ENCODE data around the gene PFKFB2.

The PFKFB2 gene

GRCh38 chr1:207091200-207091908, 38.3 kb downstream of the PFKFB2 start:
- DNase-seq (ENCODE audit: low read depth) = no peak

GRCh38 chr1:207093944-207094343, 40.9 kb downstream of the PFKFB2 start:
- no peak for TF ChIP-seq CTCF (IDR thresholded peaks at IDR 0.05; ENCODE audit: control insufficient read depth, insufficient read depth, low read depth, low read length, missing control alignments)
- H3K4me3 ChIP-seq (ENCODE audit: control insufficient read depth, low read depth, low read length) = no peak overlapping the region
- DNase-seq (ENCODE audit: low read depth) = no peak

More at GRCh38 chr1:207091200-207091908, 38.3 kb downstream of the PFKFB2 start:
- TF ChIP-seq CTCF (IDR thresholded peaks at IDR 0.05; ENCODE audit: control insufficient read depth, insufficient read depth, low read depth, low read length, missing control alignments) = no peak
- H3K4me3 ChIP-seq (ENCODE audit: control insufficient read depth, low read depth, low read length) = no peak overlapping the region

GRCh38 chr1:207097871-207098324, 44.8 kb downstream of the PFKFB2 start:
- no peak for TF ChIP-seq CTCF (IDR thresholded peaks at IDR 0.05; ENCODE audit: control insufficient read depth, insufficient read depth, low read depth, low read length, missing control alignments)

GRCh38 chr1:207101720-207102119, 48.6 kb downstream of the PFKFB2 start:
- no peak for DNase-seq (ENCODE audit: low read depth)
- no peak for TF ChIP-seq CTCF (IDR thresholded peaks at IDR 0.05; ENCODE audit: control insufficient read depth, insufficient read depth, low read depth, low read length, missing control alignments)
- no peak overlapping the region for H3K4me3 ChIP-seq (ENCODE audit: control insufficient read depth, low read depth, low read length)

More at GRCh38 chr1:207097871-207098324, 44.8 kb downstream of the PFKFB2 start:
- H3K4me3 ChIP-seq (ENCODE audit: control insufficient read depth, low read depth, low read length) = no peak overlapping the region
- DNase-seq (ENCODE audit: low read depth) = no peak

GRCh38 chr1:207102146-207102545, 49.1 kb downstream of the PFKFB2 start:
- TF ChIP-seq CTCF (IDR thresholded peaks at IDR 0.05; ENCODE audit: control insufficient read depth, insufficient read depth, low read depth, low read length, missing control alignments) = no peak
- no peak for DNase-seq (ENCODE audit: low read depth)

GRCh38 chr1:207102659-207103058, 49.6 kb downstream of the PFKFB2 start:
- no peak for TF ChIP-seq CTCF (IDR thresholded peaks at IDR 0.05; ENCODE audit: control insufficient read depth, insufficient read depth, low read depth, low read length, missing control alignments)
- no peak for DNase-seq (ENCODE audit: low read depth)
- H3K4me3 ChIP-seq (ENCODE audit: control insufficient read depth, low read depth, low read length) = no peak overlapping the region

More at GRCh38 chr1:207102146-207102545, 49.1 kb downstream of the PFKFB2 start:
- no peak overlapping the region for H3K4me3 ChIP-seq (ENCODE audit: control insufficient read depth, low read depth, low read length)

All from AG09309 (cell line).